Measurements from ENCODE around the gene SPATA2.
"Not testable (repeated sequence)": the region's sequence is repeated elsewhere in the genome, so short reads cannot be mapped to it uniquely, and the experiment has no call there.

The SPATA2 gene

GRCh38 chr20:49882171-49882970, 33.0 kb downstream of the SPATA2 start:
- DNase-seq = no peak

GRCh38 chr20:49880724-49881445, 34.4 kb downstream of the SPATA2 start:
- no peak for DNase-seq

- DNase-seq = no peak
These were observed 35.2 kb downstream of the SPATA2 start for GRCh38 chr20:49880177-49880576.

- DNase-seq = no peak
These were observed 36.4 kb downstream of the SPATA2 start for GRCh38 chr20:49878977-49879376.

- no peak for DNase-seq
These were observed 37.9 kb downstream of the SPATA2 start for GRCh38 chr20:49877386-49877921.

GRCh38 chr20:49874696-49875095, 40.6 kb downstream of the SPATA2 start:
- no peak for DNase-seq

- DNase-seq = no peak
These were observed 43.3 kb downstream of the SPATA2 start for GRCh38 chr20:49872056-49872455.

GRCh38 chr20:49871391-49871948, 43.9 kb downstream of the SPATA2 start:
- no peak for DNase-seq

- no peak for DNase-seq
These were observed 45.1 kb downstream of the SPATA2 start for GRCh38 chr20:49870261-49870660.

GRCh38 chr20:49868964-49869363, 46.4 kb downstream of the SPATA2 start:
- no peak for DNase-seq

- no peak for DNase-seq
These were observed 46.8 kb downstream of the SPATA2 start for GRCh38 chr20:49868538-49868937.

GRCh38 chr20:49867453-49868215, 47.7 kb downstream of the SPATA2 start:
- no peak for DNase-seq

- no peak for DNase-seq
These were observed 49.3 kb downstream of the SPATA2 start for GRCh38 chr20:49866051-49866450.

- no peak for DNase-seq
These were observed 49.8 kb downstream of the SPATA2 start for GRCh38 chr20:49865559-49865958.

GRCh38 chr20:49863666-49864065, 51.7 kb downstream of the SPATA2 start:
- no peak for DNase-seq

GRCh38 chr20:49862607-49863200, 52.6 kb downstream of the SPATA2 start:
- DNase-seq = no peak

- DNase-seq = not testable (repeated sequence)
These were observed 54.1 kb downstream of the SPATA2 start for GRCh38 chr20:49861232-49861631.

GRCh38 chr20:49859807-49860206, 55.5 kb downstream of the SPATA2 start:
- DNase-seq = no peak

GRCh38 chr20:49859011-49859410, 56.3 kb downstream of the SPATA2 start:
- no peak for DNase-seq

- no peak for DNase-seq
These were observed 57.2 kb downstream of the SPATA2 start for GRCh38 chr20:49858076-49858585.

- DNase-seq = no peak
These were observed 58.4 kb downstream of the SPATA2 start for GRCh38 chr20:49856904-49857303.

- DNase-seq = no peak
These were observed 61.0 kb downstream of the SPATA2 start for GRCh38 chr20:49854190-49854875.
